Suprapubic skin (tissue), 3 donors: ENCODE data around the gene RASA3.

Experiments
- CTCF ChIP-seq, 2 donors: fragments of 200-600 bp in 1 of 2; fragments of 450-650 bp in 1 of 2; sonication (generic) in 1 of 2; IDR thresholded peaks; one replicate each; pipeline ENCODE4 v1.5.1; 2016 to 2019; ENCODE audit warnings: antibody characterized with exemption in 2 of 2, mild to moderate bottlenecking in 1 of 2, moderate library complexity in 1 of 2
- EP300 ChIP-seq: sonication (generic); formaldehyde crosslinking; IDR thresholded peaks from one replicate; pipeline ENCODE4 v1.6.1; 2017; ENCODE audit warnings: antibody characterized with exemption
- POLR2A ChIP-seq, 2 donors: fragments of 450-650 bp; IDR thresholded peaks; one replicate each; pipeline ENCODE4 v1.6.1; 2017; ENCODE audit warnings: antibody characterized with exemption in 2 of 2, mild to moderate bottlenecking in 2 of 2, moderate library complexity in 2 of 2

- TF ChIP-seq EP300, result no peak
- no peak for TF ChIP-seq CTCF (IDR thresholded peaks at IDR 0.05)
- no peak for TF ChIP-seq POLR2A (IDR thresholded peaks at IDR 0.05)
These were observed 70.1 kb downstream of the RASA3 start for GRCh38 chr13:114062341-114062740.
